Stomach (tissue), 8 donors: ENCODE data around the gene CSRNP2. TPM values are rescaled to one million over a fixed set of nuclear protein-coding genes. Genes with fewer than 3 reads are reported as not detected.

Experiments used
- polyA plus RNA-seq, 3 donors: library from polyadenylated mRNA; stranded (reverse); fragments of 200-250 nt; gene quantifications; one replicate each; pipeline ENCODE4 v1.2.3, GENCODE V29; 2013
- small RNA-seq, 4 donors: library from RNA; depleted of rRNA; stranded (forward); fragments of <200 nt; gene quantifications; one replicate each; pipeline ENCODE3, GENCODE V24; 2016
- total RNA-seq, 5 donors: library from RNA; depleted of rRNA; stranded (reverse); fragments of >200 nt; gene quantifications; one replicate each; pipeline versions ENCODE4 v1.1.0 to v1.2.3, GENCODE V29; 2014 to 2016
- donor health status: healthy with polysubstance abuse.
- donor health status: Bipolar disorder and iron deficiency.
- donor health status: healthy.

CSRNP2 gene
- total and polyA plus RNA-seq, 8 donors, result 6.0 to 117 (median 15.2) TPM

Small RNAs within 50 kb of the gene (small RNA-seq; reads per million reads assigned to genes)
- gene RNU6-1273P, result 0 reads per million in 4 donors
- gene RNU6-87P, result 0 reads per million in 4 donors

Other genes with a start within 250 kb of the CSRNP2 start
- gene TMPRSS12, start 240.7 kb downstream of the CSRNP2 start, total RNA-seq, result not detected
- gene TMPRSS12, start 240.7 kb downstream of the CSRNP2 start, polyA plus RNA-seq, result not detected
- not detected for gene HIGD1C, start 131.1 kb downstream of the CSRNP2 start, total RNA-seq
- gene HIGD1C, start 131.1 kb downstream of the CSRNP2 start, polyA plus RNA-seq, result not detected
- gene SLC11A2, start 57.2 kb downstream of the CSRNP2 start, total RNA-seq, result 100 to 1,000 TPM in 2 of 5 donors, 10 to 100 TPM in 3; 29.0 to 348 (median 94.2) TPM
- 10 to 100 TPM in 2 of 3 donors, 1 to 10 TPM in 1; 5.0 to 15.9 (median 10.3) TPM for gene SLC11A2, start 57.2 kb downstream of the CSRNP2 start, polyA plus RNA-seq
- 100 to 1,000 TPM in 2 of 5 donors, 10 to 100 TPM in 3; 33.6 to 527 (median 92.9) TPM for gene LETMD1, start 35.3 kb downstream of the CSRNP2 start, total RNA-seq
- gene LETMD1, start 35.3 kb downstream of the CSRNP2 start, polyA plus RNA-seq, result 10 to 100 TPM; 41.8 to 79.4 (median 70.6) TPM
- 10 to 100 TPM in 2 of 5 donors, 1 to 10 TPM in 3; 6.7 to 56.2 (median 8.2) TPM for gene TFCP2, start 89.5 kb upstream of the CSRNP2 start, total RNA-seq
- 10 to 100 TPM in 1 of 3 donors, 1 to 10 TPM in 2; 8.6 to 10.5 (median 9.8) TPM for gene TFCP2, start 89.5 kb upstream of the CSRNP2 start, polyA plus RNA-seq
- 10 to 100 TPM in 3 of 5 donors, 1 to 10 TPM in 2; 5.9 to 16.8 (median 12.9) TPM for gene POU6F1, start 134.5 kb upstream of the CSRNP2 start, total RNA-seq
- 1 to 10 TPM; 3.8 to 5.7 (median 5.1) TPM for gene POU6F1, start 134.5 kb upstream of the CSRNP2 start, polyA plus RNA-seq
- gene DAZAP2, start 155.2 kb upstream of the CSRNP2 start, total RNA-seq, result 100 to 1,000 TPM in 3 of 5 donors, 10 to 100 TPM in 2; 37.4 to 149 (median 144) TPM
- gene DAZAP2, start 155.2 kb upstream of the CSRNP2 start, polyA plus RNA-seq, result 100 to 1,000 TPM; 141 to 547 (median 311) TPM
- 10 to 100 TPM in 4 of 5 donors, 1 to 10 TPM in 1; 2.3 to 74.9 (median 26.8) TPM for gene SMAGP, start 186.8 kb upstream of the CSRNP2 start, total RNA-seq
- 10 to 100 TPM; 22.7 to 30.3 (median 28.4) TPM for gene SMAGP, start 186.8 kb upstream of the CSRNP2 start, polyA plus RNA-seq
- gene BIN2, start 240.6 kb upstream of the CSRNP2 start, total RNA-seq, result 10 to 100 TPM in 3 of 5 donors, 1 to 10 TPM in 2; 3.5 to 33.0 (median 14.6) TPM
- gene BIN2, start 240.6 kb upstream of the CSRNP2 start, polyA plus RNA-seq, result 1 to 10 TPM; 2.2 to 4.4 (median 3.4) TPM